Measurements from ENCODE around the gene TNFSF10.
A peak's percentile ranks its signal among the peaks of the same experiment; 100 is the strongest.

The TNFSF10 gene

GRCh38 chr3:172518929-172519640, 4.1 kb downstream of the TNFSF10 start:
- no peak overlapping the region for H3K4me3 ChIP-seq (replicated peaks in 1 of 2; ENCODE audit: low read depth in 2 of 2, low read length in 2 of 2)
- TF ChIP-seq CTCF (IDR thresholded peaks at IDR 0.05; ENCODE audit: low read depth, low read length): no peak

GRCh38 chr3:172517859-172518466, 5.3 kb downstream of the TNFSF10 start:
- DNase-seq (ENCODE audit: low read depth in 2 of 2): no peak
- no peak for TF ChIP-seq CTCF (IDR thresholded peaks at IDR 0.05; ENCODE audit: low read depth, low read length)
- no peak overlapping the region for H3K4me3 ChIP-seq (replicated peaks in 1 of 2; ENCODE audit: low read depth in 2 of 2, low read length in 2 of 2)

More at GRCh38 chr3:172518929-172519640, 4.1 kb downstream of the TNFSF10 start:
- DNase-seq (ENCODE audit: low read depth in 2 of 2): no peak

GRCh38 chr3:172516318-172517214, 6.7 kb downstream of the TNFSF10 start:
- DNase-seq (ENCODE audit: low read depth in 2 of 2): peak; percentile 77 to 89
- TF ChIP-seq CTCF (IDR thresholded peaks at IDR 0.05; ENCODE audit: low read depth, low read length): no peak
- no peak overlapping the region for H3K4me3 ChIP-seq (replicated peaks in 1 of 2; ENCODE audit: low read depth in 2 of 2, low read length in 2 of 2)

- H3K4me3 ChIP-seq (replicated peaks in 1 of 2; ENCODE audit: low read depth in 2 of 2, low read length in 2 of 2): no peak overlapping the region
- TF ChIP-seq CTCF (IDR thresholded peaks at IDR 0.05; ENCODE audit: low read depth, low read length): no peak
- peak; percentile 54 to 64 for DNase-seq (ENCODE audit: low read depth in 2 of 2)
Observed at GRCh38 chr3:172515130-172515918, 7.9 kb downstream of the TNFSF10 start.

GRCh38 chr3:172514678-172515077, 8.6 kb downstream of the TNFSF10 start:
- TF ChIP-seq CTCF (IDR thresholded peaks at IDR 0.05; ENCODE audit: low read depth, low read length): no peak
- no peak overlapping the region for H3K4me3 ChIP-seq (replicated peaks in 1 of 2; ENCODE audit: low read depth in 2 of 2, low read length in 2 of 2)
- DNase-seq (ENCODE audit: low read depth in 2 of 2): no peak

- H3K4me3 ChIP-seq (replicated peaks in 1 of 2; ENCODE audit: low read depth in 2 of 2, low read length in 2 of 2): no peak overlapping the region
- DNase-seq (ENCODE audit: low read depth in 2 of 2): peak; percentile 59 to 85
- no peak for TF ChIP-seq CTCF (IDR thresholded peaks at IDR 0.05; ENCODE audit: low read depth, low read length)
Observed at GRCh38 chr3:172513488-172513887, 9.7 kb downstream of the TNFSF10 start.
